ENCODE results near the gene NNMT. TPM values are rescaled to one million over a fixed set of nuclear protein-coding genes. Genes with fewer than 3 reads are reported as not detected.

The NNMT gene
- total and polyA plus RNA-seq, 2 donors (not counting 3 experiments of a cell fraction or from before 2014, with no cell fraction given): 330 to 454 TPM

DNA sequence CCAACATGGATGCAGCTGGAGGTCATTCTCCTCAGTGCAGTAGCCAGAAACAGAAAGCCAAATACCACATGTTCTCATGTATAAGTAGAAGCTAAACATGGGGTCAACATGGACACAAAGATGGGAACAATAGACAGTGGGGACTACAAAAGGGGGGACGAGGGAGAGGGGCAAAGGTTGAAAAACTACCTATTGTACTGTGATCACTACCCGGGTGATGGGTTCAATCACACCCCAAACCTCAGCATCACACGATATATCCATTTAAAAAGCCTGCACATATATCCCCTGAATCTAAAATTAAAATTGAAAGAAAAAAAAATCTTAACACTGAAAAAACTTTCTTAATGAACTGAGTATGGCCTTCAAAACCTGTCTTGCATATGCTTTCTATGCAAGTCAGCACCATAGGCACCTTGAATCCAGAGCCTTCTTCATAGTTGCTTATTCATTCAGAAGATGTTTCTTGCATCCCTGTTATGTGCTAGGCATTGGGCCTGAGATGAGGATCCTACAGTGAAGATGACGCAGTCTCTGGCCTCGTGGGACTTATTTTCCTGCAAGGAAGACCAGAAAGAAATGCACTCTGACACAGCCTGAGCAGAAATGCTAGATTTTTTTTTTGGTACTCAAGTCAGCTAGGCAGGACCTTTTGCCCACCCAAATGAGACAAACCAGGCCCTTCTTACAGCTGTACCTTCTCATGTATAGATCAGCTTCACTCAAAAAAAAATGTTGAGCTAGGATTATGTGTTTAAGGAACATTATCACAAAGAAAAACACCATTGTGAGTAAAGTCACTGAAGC, 21.0 kb downstream of the NNMT start:
- Histone ChIP-seq H3K9me3 (replicated peaks; ENCODE audit: control insufficient read depth, insufficient read depth, low read length) (no peaks in the 10 kb centered on the region), H3K9me1 (replicated peaks; ENCODE audit: control insufficient read depth, extremely low read depth, insufficient read depth, low read length) (no peaks in the 10 kb centered on the region), H3K4me2 (ENCODE audit: insufficient read depth, low read length) (no peak overlapping the region), H3K36me3 (ENCODE audit: control insufficient read depth in 2 of 2, extremely low read depth in 1 of 2, insufficient read depth in 2 of 2, low read length in 2 of 2) (peaks cover 10 to 14% of the 10 kb centered on the region in 2 experiments), H3K9ac (replicated peaks; ENCODE audit: extremely low read depth, insufficient read depth, low read length) (no peak overlapping the region), H3K27ac (ENCODE audit: insufficient read depth, low read depth, low read length) (no peak overlapping the region), H2AFZ (ENCODE audit: low read depth, low read length) (no peak overlapping the region), H3K4me3 (replicated peaks in 1 of 3; ENCODE audit: insufficient read depth in 1 of 3, low read depth in 1 of 3, low read length in 3 of 3) (no peak overlapping the region), H3K27me3 (ENCODE audit: control insufficient read depth in 2 of 2, insufficient read depth in 2 of 2, low read length in 2 of 2) (no peaks in the 10 kb centered on the region), H3K4me1 (ENCODE audit: control insufficient read depth, extremely low read depth, insufficient read depth, low read length) (peaks cover 26% of the 10 kb centered on the region), H4K20me1 (replicated peaks; ENCODE audit: control insufficient read depth, extremely low read depth, insufficient read depth, low read length) (no peaks in the 10 kb centered on the region), H3K79me2 (ENCODE audit: control insufficient read depth, insufficient read depth, low read length) (peaks cover 6% of the 10 kb centered on the region)
- intact Hi-C loops (cut with micrococcal nuclease) (loop anchor here (1.0 kb wide), 4 partner anchors 10 to 294 kb away; partner anchors contain the start of gene NNMT), dilution Hi-C loops (cut with MboI; ENCODE audit: extremely low pct_ligation_motif_present, low sequenced_read_pairs) (no loop called here)
- CTCF ChIA-PET: interaction anchor here (0.7 to 4.5 kb wide), 15 partner anchors 9 to 421 kb away, joined by 3 to 24 read pairs (median 5); partner anchors contain the start of gene NNMT
- no peak for FAIRE-seq
- POLR2A ChIA-PET: no interaction called here
- TF ChIP-seq EZH2 (IDR thresholded peaks at IDR 0.05; ENCODE audit: borderline replicate concordance, low read depth, low read length, severe bottlenecking) (no peak), CTCF (IDR thresholded peaks at IDR 0.05; ENCODE audit: extremely low read depth in 1 of 2, insufficient read depth in 1 of 2, low read depth in 1 of 2, low read length in 2 of 2) (no peak), GATA2 (IDR thresholded peaks at IDR 0.05; ENCODE audit: insufficient read depth, insufficient read length, low read depth, low read length) (no peak), MYC (IDR thresholded peaks at IDR 0.05; ENCODE audit: low read depth, low read length) (no peak), POLR2AphosphoS5 (IDR thresholded peaks at IDR 0.05; ENCODE audit: insufficient read depth, low read depth, low read length) (no peak), JUN (IDR thresholded peaks at IDR 0.05; ENCODE audit: borderline replicate concordance, insufficient read depth, insufficient read length, low read depth) (no peak), POLR2A (IDR thresholded peaks at IDR 0.05; ENCODE audit: low read depth, low read length) (no peak), FOS (IDR thresholded peaks at IDR 0.05; ENCODE audit: borderline replicate concordance, insufficient read depth, low read length) (no peak)
- TF ChIP-seq, protein P1, sequence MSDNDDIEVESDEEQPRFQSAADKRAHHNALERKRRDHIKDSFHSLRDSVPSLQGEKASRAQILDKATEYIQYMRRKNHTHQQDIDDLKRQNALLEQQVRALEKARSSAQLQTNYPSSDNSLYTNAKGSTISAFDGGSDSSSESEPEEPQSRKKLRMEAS (IDR thresholded peaks at IDR 0.05; ENCODE audit: insufficient read depth, insufficient read length): no peak
- no TSS peak for BruUV-seq (replicated peaks)
- DNase-seq (ENCODE audit: low read depth, low spot score): no peak

Measured in endothelial cell of umbilical vein (primary cell).